IMR-90 (cell line): ENCODE results near the gene CLPTM1. TPM values are rescaled to one million over a fixed set of nuclear protein-coding genes. Genes with fewer than 3 reads are reported as not detected.

Source experiments
- ATAC-seq: fragments of 200-7000 bp; cut with Tn5 transposase; 2 replicates; pipeline ENCODE4 v1.9.1; 2020; ENCODE audit warnings: low read depth, mild to moderate bottlenecking, moderate library complexity
- BruUV-seq: library from RNA; stranded (reverse); fragments of 400-500 nt; replicated peaks from 2 replicates; lab custom pipeline; 2021; lab: Mats Ljungman, UMichigan
- CTCF ChIA-PET: fragments of 300-600 bp; formaldehyde crosslinking; extraction: SDS; loops from one replicate; lab custom pipeline; 2021; ENCODE audit warnings: antibody characterized with exemption; lab: Yijun Ruan, JAX
- POLR2A ChIA-PET: fragments of 300-600 bp; sonication (Branson Sonifier 250); formaldehyde crosslinking; loops from one replicate; lab custom pipeline; 2022; ENCODE audit warnings: antibody characterized with exemption; ENCODE audit not compliant: unreplicated experiment; lab: Charles Lee
- DNase-seq: peaks from one replicate; pipeline ENCODE4 v3.0.0; 2013
- H2AFZ ChIP-seq: replicated peaks from 2 replicates; pipeline ENCODE3; 2013; ENCODE audit warnings: low read length, mild to moderate bottlenecking; ENCODE audit not compliant: poor library complexity
- H2AK5ac ChIP-seq: 2 replicates; pipeline ENCODE4 v1.6.1; 2013; ENCODE audit warnings: low read depth, low read length, inconsistent platforms
- H2AK9ac ChIP-seq: replicated peaks from 2 replicates; pipeline ENCODE3; 2013; ENCODE audit warnings: mild to moderate bottlenecking, low read depth, low read length, moderate library complexity; ENCODE audit not compliant: poor library complexity
- H2BK120ac ChIP-seq: 2 replicates; pipeline ENCODE4 v1.6.1; 2013; ENCODE audit warnings: low read depth, low read length, inconsistent platforms
- H2BK15ac ChIP-seq: 3 replicates; pipeline ENCODE4 v1.6.1; 2013; ENCODE audit warnings: low read depth, low read length, inconsistent platforms
- H2BK20ac ChIP-seq: 2 replicates; pipeline ENCODE4 v1.6.1; 2013; ENCODE audit warnings: low read depth, mild to moderate bottlenecking, inconsistent platforms, low read length, moderate library complexity
- H2BK5ac ChIP-seq: 2 replicates; pipeline ENCODE4 v1.6.1; 2013; ENCODE audit warnings: mild to moderate bottlenecking, low read depth, low read length, inconsistent platforms; ENCODE audit not compliant: poor library complexity, severe bottlenecking
- H3K14ac ChIP-seq: replicated peaks from 2 replicates; pipeline ENCODE4 v1.6.1; 2013; ENCODE audit warnings: low read depth, low read length, inconsistent platforms
- H3K18ac ChIP-seq: 2 replicates; pipeline ENCODE4 v1.6.1; 2013; ENCODE audit warnings: low read depth, low read length, control low read depth
- H3K23ac ChIP-seq: 2 replicates; pipeline ENCODE4 v1.6.1; 2013; ENCODE audit warnings: low read depth, low read length, inconsistent platforms
- H3K27ac ChIP-seq: 2 replicates; pipeline ENCODE4 v1.5.1; 2013; ENCODE audit warnings: mild to moderate bottlenecking, control low read depth, low read length; ENCODE audit not compliant: insufficient read depth
- H3K27me3 ChIP-seq: 2 replicates; pipeline ENCODE4 v1.6.1; 2013; ENCODE audit warnings: low read length; ENCODE audit not compliant: control insufficient read depth, insufficient read depth
- H3K36me3 ChIP-seq: 2 replicates; pipeline ENCODE4 v1.6.1; 2013; ENCODE audit warnings: low read length, mixed read lengths; ENCODE audit not compliant: control insufficient read depth, insufficient read depth
- H3K4ac ChIP-seq: 2 replicates; pipeline ENCODE4 v1.6.1; 2013; ENCODE audit warnings: low read depth, low read length, inconsistent platforms
- H3K4me1 ChIP-seq: 2 replicates; pipeline ENCODE4 v1.6.1; 2013; ENCODE audit warnings: low read length, mixed read lengths; ENCODE audit not compliant: control insufficient read depth, insufficient read depth
- H3K4me2 ChIP-seq: 2 replicates; pipeline ENCODE4 v1.6.1; 2013; ENCODE audit warnings: low read depth, mild to moderate bottlenecking, control low read depth, low read length, moderate library complexity
- H3K4me3 ChIP-seq: 2 replicates; pipeline ENCODE4 v1.5.1; 2013; ENCODE audit warnings: low read depth, mild to moderate bottlenecking, control low read depth, low read length, moderate library complexity; ENCODE audit not compliant: insufficient read depth
- H3K56ac ChIP-seq: 2 replicates; pipeline ENCODE4 v1.6.1; 2013; ENCODE audit warnings: low read length, inconsistent platforms; ENCODE audit not compliant: insufficient read depth; ENCODE audit errors: extremely low read depth
- H3K79me1 ChIP-seq, 2 experiments: 2 replicates each; pipeline ENCODE4 v1.6.1; 2013; ENCODE audit warnings: low read length in 2 of 2, inconsistent platforms in 1 of 2, low read depth in 1 of 2
- H3K9ac ChIP-seq: 2 replicates; pipeline ENCODE4 v1.6.1; 2013; ENCODE audit warnings: low read depth, low read length, control low read depth
- H3K9me1 ChIP-seq: 2 replicates; pipeline ENCODE4 v1.6.1; 2013; ENCODE audit warnings: low read length, inconsistent platforms; ENCODE audit not compliant: insufficient read depth
- H3K9me3 ChIP-seq: 2 replicates; pipeline ENCODE4 v1.6.1; 2013; ENCODE audit warnings: low read length; ENCODE audit not compliant: control insufficient read depth, insufficient read depth
- H4K20me1 ChIP-seq: 2 replicates; pipeline ENCODE4 v1.6.1; 2013; ENCODE audit warnings: low read length, inconsistent platforms; ENCODE audit not compliant: insufficient read depth
- H4K5ac ChIP-seq: 2 replicates; pipeline ENCODE4 v1.6.1; 2013; ENCODE audit warnings: mild to moderate bottlenecking, low read depth, low read length, control low read depth
- H4K8ac ChIP-seq, 2 experiments: 2 replicates each; pipeline ENCODE4 v1.6.1; 2013; ENCODE audit warnings: low read depth in 2 of 2, low read length in 2 of 2, control low read depth in 1 of 2, inconsistent platforms in 1 of 2
- H4K91ac ChIP-seq: 2 replicates; pipeline ENCODE4 v1.6.1; 2013; ENCODE audit warnings: low read depth, low read length, inconsistent platforms; ENCODE audit not compliant: insufficient read depth
- CTCF ChIP-seq: conservative IDR thresholded peaks from 2 replicates; pipeline ENCODE4 v1.5.1; 2012; ENCODE audit warnings: mild to moderate bottlenecking, low read depth, low read length, improper control_type of control experiment
- ELK1 ChIP-seq: fragments of 150-350 bp; IDR thresholded peaks from 2 replicates; pipeline ENCODE4 v1.6.1; 2016; ENCODE audit warnings: low read depth, mild to moderate bottlenecking, low read length, moderate library complexity, borderline replicate concordance
- FOS ChIP-seq: fragments of 150-350 bp; IDR thresholded peaks from 2 replicates; pipeline ENCODE4 v1.6.1; 2016; ENCODE audit warnings: low read depth, low read length
- MXI1 ChIP-seq: IDR thresholded peaks from 2 replicates; pipeline ENCODE4 v1.6.1; 2012; ENCODE audit warnings: low read depth, mild to moderate bottlenecking, low read length, moderate library complexity, borderline replicate concordance
- POLR2A ChIP-seq: IDR thresholded peaks from 2 replicates; pipeline ENCODE4 v1.6.1; 2012; ENCODE audit warnings: mild to moderate bottlenecking, low read depth, low read length
- USF2 ChIP-seq: fragments of 150-350 bp; IDR thresholded peaks from 2 replicates; pipeline ENCODE4 v1.6.1; 2017; ENCODE audit warnings: mild to moderate bottlenecking, antibody characterized with exemption, low read length, low read depth
- WGBS, 2 experiments: methylation state at CpG; one replicate each; pipeline versions ENCODE4 v1.1.5 to v1.1.7; 2013; ENCODE audit warnings: missing lambda C conversion rate in 2 of 2; ENCODE audit not compliant: insufficient read length in 1 of 2; ENCODE audit errors: extremely low coverage in 2 of 2; 5-methylcytosine and 5-hydroxymethylcytosine counted together
- dilution Hi-C: fragments of 300-500 bp; cut with HindIII; formaldehyde crosslinking; loops from one replicate; pipeline ENCODE4 v1.14.3; 2018; ENCODE audit warnings: low sequenced_read_pairs; ENCODE audit not compliant: unreplicated experiment
- in situ Hi-C: fragments of 300-500 bp; cut with MboI; formaldehyde crosslinking; loops from 3 replicates; pipeline ENCODE4 v1.14.3; 2019; ENCODE audit warnings: low sequenced_read_pairs, inconsistent platforms, mixed read lengths
- intact Hi-C: fragments of 100-400 bp; cut with micrococcal nuclease; formaldehyde crosslinking; loops from 2 replicates; pipeline ENCODE4 v1.10.0; 2022
- polyA plus RNA-seq, 3 experiments: library from polyadenylated mRNA; depleted of rRNA; stranded (reverse); fragments of >200 nt; gene quantifications; 2 replicates each; pipeline ENCODE4 v1.2.3, GENCODE V29; 2012; ENCODE audit warnings: low replicate concordance in 1 of 3
- total RNA-seq: library from RNA; depleted of rRNA; stranded (reverse); fragments of >200 nt; gene quantifications from 2 replicates; pipeline ENCODE4 v1.2.3, GENCODE V29; 2012

CLPTM1 gene
- total and polyA plus RNA-seq, 2 of the 4 experiments (the other 2 are of a cell fraction), result 23.8 to 88.8 TPM

- Histone ChIP-seq H4K8ac (no peak overlapping the region), H2AK9ac (no peak overlapping the region), H3K36me3 (peaks cover 58% of the 10 kb centered on the region), H3K4me2 (no peak overlapping the region), H3K27ac (no peak overlapping the region), H4K5ac (no peak overlapping the region), H3K23ac (no peak overlapping the region), H2BK20ac (no peak overlapping the region), H3K9me1 (no peaks in the 10 kb centered on the region), H3K27me3 (no peaks in the 10 kb centered on the region), H4K91ac (no peak overlapping the region), H2AFZ (peak overlapping the region; percentile 3), H3K56ac (no peak overlapping the region), H3K4me3 (no peak overlapping the region), H2BK15ac (no peak overlapping the region), H3K4ac (no peak overlapping the region), H3K79me1 (peaks cover 3 to 9% of the 10 kb centered on the region in 2 experiments; a peak in 2 of 4 replicates), H2AK5ac (no peak overlapping the region), H3K18ac (no peak overlapping the region), H3K14ac (no peak overlapping the region), H4K20me1 (peaks cover 7% of the 10 kb centered on the region), H3K4me1 (no peaks in the 10 kb centered on the region), H2BK120ac (no peak overlapping the region), H2BK5ac (no peak overlapping the region), H3K9me3 (no peaks in the 10 kb centered on the region), H3K9ac (no peak overlapping the region)
- CTCF ChIA-PET, result no interaction called here
- ATAC-seq, result no peak
- POLR2A ChIA-PET, result no interaction called here
- BruUV-seq, result no TSS peak
- TF ChIP-seq USF2 (no peak), ELK1 (no peak), FOS (no peak), MXI1 (no peak), CTCF (no peak), POLR2A (no peak)
- dilution Hi-C loops, result no loop called here
- DNase-seq, result no peak
- in situ Hi-C loops, result no loop called here
- WGBS, 2 experiments, result 95% methylated on average over 5 of the region's 9 CpGs; no CpG with 5 or more reads in 1 of the 2 experiments
- intact Hi-C loops, result no loop called here
These were observed 28.8 kb downstream of the CLPTM1 start for GRCh38 chr19:44984005-44984404.
